PC-3 (cell line): ENCODE measurements around the gene EP400.

Experiments used
- CTCF ChIP-seq: fragments of 300-600 bp; sonication (generic); conservative IDR thresholded peaks from 2 replicates; pipeline ENCODE4 v1.5.1; 2017; ENCODE audit warnings: antibody characterized with exemption, low read depth, mild to moderate bottlenecking, low read length
- EZH2 ChIP-seq: fragments of 300-600 bp; sonication (generic); IDR thresholded peaks from one replicate; pipeline ENCODE4 v1.6.1; 2017; ENCODE audit warnings: antibody characterized with exemption, mild to moderate bottlenecking, low read length; ENCODE audit not compliant: unreplicated experiment
- EZH2phosphoT487 ChIP-seq: fragments of 300-600 bp; sonication (generic); IDR thresholded peaks from 2 replicates; pipeline ENCODE4 v1.6.1; 2018; ENCODE audit warnings: mild to moderate bottlenecking, antibody characterized with exemption, low read length, borderline replicate concordance

GRCh38 chr12:131944601-131945251 lies 5.0 kb upstream of the EP400 start:
- TF ChIP-seq CTCF (no peak), EZH2 (no peak), EZH2phosphoT487 (no peak)
